CD8-positive, alpha-beta memory T cell (primary cell): Measurements from ENCODE around the gene KDM8. TPM values are rescaled to one million over a fixed set of nuclear protein-coding genes. Genes with fewer than 3 reads are reported as not detected.

Source experiments
- CTCF ChIA-PET: fragments of 350-600 bp; sonication (Branson Sonifier 250); formaldehyde crosslinking; loops from one replicate; lab custom pipeline; 2021; ENCODE audit warnings: antibody characterized with exemption; lab: Charles Lee
- POLR2A ChIA-PET: fragments of 350-600 bp; sonication (Branson Sonifier 250); formaldehyde crosslinking; loops from one replicate; lab custom pipeline; 2021; ENCODE audit warnings: antibody characterized with exemption; lab: Charles Lee
- DNase-seq, 5 donors: peaks; one replicate each; pipeline versions ENCODE4 v3.0.0 to v3.0.0-alpha.2; 2020 to 2022; ENCODE audit warnings: mixed read lengths in 1 of 5
- H3K27ac ChIP-seq: one replicate; pipeline ENCODE4 v1.7.0; 2013; ENCODE audit warnings: low read depth, mild to moderate bottlenecking, low read length, moderate library complexity
- H3K27me3 ChIP-seq: 2 replicates; pipeline ENCODE4 v1.7.0; 2013; ENCODE audit warnings: low read length, mild to moderate bottlenecking; ENCODE audit not compliant: insufficient read depth, poor library complexity, severe bottlenecking
- H3K36me3 ChIP-seq: 2 replicates; pipeline ENCODE4 v1.7.0; 2013; ENCODE audit warnings: mild to moderate bottlenecking, low read length, moderate library complexity; ENCODE audit not compliant: insufficient read depth
- H3K4me1 ChIP-seq: 2 replicates; pipeline ENCODE4 v1.7.0; 2013; ENCODE audit warnings: mild to moderate bottlenecking, low read length, moderate library complexity; ENCODE audit not compliant: insufficient read depth
- H3K4me3 ChIP-seq: 2 replicates; pipeline ENCODE4 v1.7.0; 2013; ENCODE audit warnings: mild to moderate bottlenecking, low read length
- H3K9me3 ChIP-seq: 2 replicates; pipeline ENCODE4 v1.7.0; 2013; ENCODE audit warnings: mild to moderate bottlenecking, low read length
- H3K27ac Mint-ChIP-seq, 8 donors: one replicate each; pipeline ENCODE4 v1.8.0; 2020 to 2021; ENCODE audit warnings: mixed read lengths in 8 of 8, mild to moderate bottlenecking in 6 of 8, inconsistent platforms in 3 of 8, moderate library complexity in 3 of 8
- H3K27me3 Mint-ChIP-seq, 2 donors: one replicate each; pipeline ENCODE4 v1.8.0; 2020 to 2021; ENCODE audit warnings: mixed read lengths in 2 of 2, mild to moderate bottlenecking in 1 of 2, moderate library complexity in 1 of 2
- H3K36me3 Mint-ChIP-seq, 3 donors: one replicate each; pipeline ENCODE4 v1.8.0; 2020 to 2021; ENCODE audit warnings: mixed read lengths in 3 of 3, inconsistent platforms in 1 of 3, mild to moderate bottlenecking in 1 of 3
- H3K4me1 Mint-ChIP-seq, 3 donors: one replicate each; pipeline ENCODE4 v1.8.0; 2020 to 2021; ENCODE audit warnings: mixed read lengths in 3 of 3, inconsistent platforms in 1 of 3, mild to moderate bottlenecking in 1 of 3
- H3K4me3 Mint-ChIP-seq, 7 donors: one replicate each; pipeline ENCODE4 v1.8.0; 2020 to 2021; ENCODE audit warnings: mixed read lengths in 7 of 7, mild to moderate bottlenecking in 6 of 7, moderate library complexity in 4 of 7, inconsistent platforms in 2 of 7
- H3K9me3 Mint-ChIP-seq, 5 donors: one replicate each; pipeline ENCODE4 v1.8.0; 2020 to 2022; ENCODE audit warnings: mixed read lengths in 5 of 5, mild to moderate bottlenecking in 3 of 5, moderate library complexity in 2 of 5, inconsistent platforms in 1 of 5
- polyA plus RNA-seq: library from polyadenylated mRNA; unstranded; fragments of 300-500 nt; fragmentation: Illumina TruSeq; gene quantifications from one replicate; pipeline ENCODE4 v1.2.3, GENCODE V29; 2021
- total RNA-seq, 2 experiments: library from RNA; stranded (reverse); gene quantifications; one replicate each; pipeline ENCODE4 v1.2.3, GENCODE V29; 2021

KDM8 gene
- total and polyA plus RNA-seq, 3 experiments from 2014 or later = 5.6 to 10.8 (median 9.1) TPM

DNA sequence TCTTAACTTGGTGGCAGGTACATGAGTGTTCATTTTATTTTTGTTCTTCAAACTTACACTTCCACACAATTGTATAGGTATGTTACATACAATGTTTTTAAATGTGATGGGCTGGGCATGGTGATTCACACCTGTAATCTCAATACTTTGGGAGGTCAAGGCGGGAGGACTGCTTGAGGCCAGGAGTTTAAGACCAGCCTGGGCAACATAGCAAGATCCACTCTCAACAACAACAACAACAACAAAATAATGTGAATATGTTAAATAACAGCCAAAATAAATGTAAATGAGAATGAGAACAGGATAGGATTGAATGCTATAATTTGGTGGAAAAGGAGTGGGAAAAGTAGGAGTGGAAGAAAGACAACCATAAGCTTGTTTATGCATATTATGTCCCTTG, 62.7 kb downstream of the KDM8 start:
- peak overlapping the region in 3 of 7 donors; percentile 42 to 51 (median 42) for H3K4me3 Mint-ChIP-seq
- H3K36me3 Mint-ChIP-seq = peaks cover 0 to 13% (median 4%) of the 10 kb centered on the region in 3 donors
- no peak for DNase-seq

DNA sequence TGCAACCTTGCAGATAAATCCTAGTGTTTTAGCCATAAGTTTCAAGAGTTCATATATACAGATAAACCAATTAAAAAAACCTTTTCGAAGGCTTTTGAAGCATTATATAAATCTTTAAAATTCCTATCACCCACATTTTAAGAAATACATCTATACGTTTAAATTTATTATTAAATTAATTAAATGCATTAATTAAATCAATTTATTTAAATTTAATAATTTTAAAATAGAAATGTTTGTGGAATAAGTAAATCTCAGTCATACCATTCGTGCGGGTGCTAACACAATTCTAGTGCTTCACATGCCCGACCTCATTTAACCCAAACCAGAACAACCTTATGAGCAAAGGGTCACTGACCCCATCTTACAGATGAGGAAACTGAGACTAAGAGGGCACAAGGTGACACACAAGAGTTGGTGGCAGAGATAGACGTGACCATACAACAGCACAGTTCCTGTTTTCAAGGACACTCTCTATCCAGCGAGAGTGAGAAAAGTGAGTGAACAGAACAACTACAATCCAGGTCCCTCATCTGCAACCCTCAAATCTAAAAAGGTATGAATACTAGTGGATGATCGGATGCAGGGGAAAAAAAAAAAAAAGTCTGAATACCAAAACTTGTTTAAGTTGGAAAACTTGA, 63.8 kb downstream of the KDM8 start:
- peaks cover 0 to 12% (median 6%) of the 10 kb centered on the region in 3 donors for H3K36me3 Mint-ChIP-seq
- POLR2A ChIA-PET = interaction anchor here (3.0 kb wide), 1 partner anchor 31 kb away, joined by 16 read pairs; no protein-coding TSS in a partner anchor
- Histone ChIP-seq H3K27ac (no peak overlapping the region), H3K4me3 (no peak overlapping the region), H3K4me1 (peaks cover 31% of the 10 kb centered on the region), H3K9me3 (no peaks in the 10 kb centered on the region), H3K36me3 (no peaks in the 10 kb centered on the region), H3K27me3 (no peaks in the 10 kb centered on the region)
- peak overlapping the region in 7 of 8 donors; percentile 14 to 99 (median 94) for H3K27ac Mint-ChIP-seq
- H3K9me3 Mint-ChIP-seq = no peaks in the 10 kb centered on the region
- DNase-seq = no peak
- H3K27me3 Mint-ChIP-seq = no peaks in the 10 kb centered on the region
- peaks cover 49 to 63% (median 61%) of the 10 kb centered on the region in 3 donors for H3K4me1 Mint-ChIP-seq
- CTCF ChIA-PET = interaction anchor here (1.0 kb wide), 1 partner anchor 32 kb away, joined by 3 read pairs; no protein-coding TSS in a partner anchor
- peak overlapping the region; percentile 90 to 100 (median 98) for H3K4me3 Mint-ChIP-seq

More for the DNA sequence above, 62.7 kb downstream of the KDM8 start:
- Mint-ChIP-seq H3K27ac (peak overlapping the region in 5 of 8 donors; percentile 19 to 93 (median 79)), H3K27me3 (no peaks in the 10 kb centered on the region), H3K4me1 (peaks cover 52 to 74% (median 68%) of the 10 kb centered on the region in 3 donors), H3K9me3 (no peaks in the 10 kb centered on the region)
- ChIA-PET POLR2A (no interaction called here), CTCF (no interaction called here)
- Histone ChIP-seq H3K36me3 (no peaks in the 10 kb centered on the region), H3K4me3 (no peak overlapping the region), H3K4me1 (peaks cover 22% of the 10 kb centered on the region), H3K27me3 (no peaks in the 10 kb centered on the region), H3K27ac (no peak overlapping the region), H3K9me3 (no peaks in the 10 kb centered on the region)

DNA sequence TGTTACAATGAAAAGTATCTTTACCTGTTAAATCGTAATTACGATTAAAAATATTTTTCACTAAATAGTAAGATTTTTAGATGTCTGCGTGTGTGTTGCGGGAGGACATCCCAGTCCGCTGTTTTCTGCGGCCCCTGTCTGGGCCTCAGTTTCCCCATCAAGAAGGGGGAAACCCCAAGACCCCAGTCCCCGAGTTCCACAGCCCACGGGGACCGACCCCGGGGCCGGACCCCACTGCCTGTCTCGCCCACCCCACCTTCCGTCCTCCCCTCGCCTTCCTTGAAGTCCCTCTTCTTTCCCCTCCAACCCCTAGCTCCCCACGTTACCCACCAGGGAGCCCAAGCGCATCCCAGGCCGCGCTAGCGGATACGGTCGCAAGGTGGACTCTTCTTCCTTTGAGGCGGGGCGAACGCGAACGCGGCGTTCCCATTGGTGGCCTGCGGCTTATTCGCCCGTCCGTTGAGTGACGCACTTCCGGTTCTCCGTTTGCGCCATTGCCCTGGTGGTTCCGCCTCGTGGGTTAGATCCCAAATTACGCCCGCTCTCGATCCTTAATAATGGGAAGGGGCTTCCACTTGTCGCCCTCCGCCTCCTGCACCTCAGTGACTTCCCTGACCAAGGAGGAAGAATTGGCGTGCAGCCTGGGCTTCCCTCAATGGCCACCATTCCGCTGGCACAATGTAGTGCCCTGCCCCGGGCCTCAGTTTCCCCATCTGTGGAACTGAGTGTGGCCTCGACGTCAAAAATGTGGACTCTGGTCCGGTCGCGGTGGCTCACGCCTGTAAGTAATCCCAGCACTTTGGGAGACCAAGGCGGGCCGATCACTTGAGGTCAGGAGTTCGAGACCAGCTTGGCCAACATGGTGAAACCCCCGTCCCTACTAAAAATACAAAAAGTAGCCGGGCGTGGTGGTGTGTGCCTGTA, 65.3 kb downstream of the KDM8 start, which contains the start of gene NSMCE1:
NSMCE1 (minus strand) TSS at position 397 of the 924 bp plus-strand sequence. CDS start 11,202 bp downstream, outside the sequence.
- POLR2A ChIA-PET = interaction anchor here (1.0 to 3.0 kb wide), 2 partner anchors 33 to 66 kb away, joined by 3 to 16 read pairs; no protein-coding TSS in a partner anchor
- H3K4me1 Mint-ChIP-seq = peaks cover 38 to 53% (median 53%) of the 10 kb centered on the region in 3 donors
- peak within 1 kb of the TSS; percentile 97 for H3K4me3 ChIP-seq

DNA sequence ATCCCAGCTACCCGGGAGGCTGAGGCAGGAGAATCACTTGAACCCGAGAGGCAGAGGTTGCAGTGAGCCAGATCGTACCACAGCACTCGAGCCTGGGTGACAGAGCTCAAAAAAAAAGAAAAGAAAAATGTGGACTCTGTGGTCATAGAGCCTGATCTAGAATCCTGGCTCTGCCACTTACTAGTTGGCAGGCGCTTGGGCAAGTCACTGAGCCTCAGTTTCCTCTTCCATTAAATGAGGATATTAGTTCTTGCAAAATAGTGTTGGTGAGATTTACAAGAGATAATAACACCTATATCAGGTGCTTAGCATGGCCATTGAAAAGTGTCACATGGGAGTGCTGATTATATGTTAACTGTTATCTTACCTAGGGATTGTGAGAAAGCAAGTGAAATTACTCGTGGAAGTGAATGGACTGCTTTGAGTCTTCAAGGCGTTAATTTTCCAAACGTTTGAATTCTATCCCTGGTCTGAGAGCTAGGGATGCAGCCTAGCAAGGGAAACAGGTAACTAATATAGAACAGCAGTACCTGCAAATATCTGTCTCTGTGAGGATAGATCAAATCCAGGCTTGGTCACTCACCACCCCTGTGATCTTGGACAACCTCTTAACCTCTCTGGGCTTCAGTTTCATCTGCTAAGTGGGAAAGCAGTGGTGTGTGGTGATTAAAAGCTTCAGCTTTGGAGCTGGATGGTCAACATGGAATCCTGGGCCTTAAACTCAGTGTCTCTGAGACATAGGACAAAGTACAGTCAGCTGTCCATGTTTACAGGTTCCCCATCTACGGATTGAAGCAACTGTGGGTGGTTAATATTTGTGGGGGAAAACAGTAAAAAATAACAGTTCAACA, 66.2 kb downstream of the KDM8 start:
- peak overlapping the region; percentile 97 for H3K4me3 ChIP-seq
- POLR2A ChIA-PET = interaction anchor here (3.0 kb wide), 1 partner anchor 34 kb away, joined by 16 read pairs; no protein-coding TSS in a partner anchor
- peaks cover 39 to 52% (median 52%) of the 10 kb centered on the region in 3 donors for H3K4me1 Mint-ChIP-seq
- peak overlapping the region; percentile 85 for H3K27ac ChIP-seq
- peak overlapping the region; percentile 90 to 100 (median 98) for H3K4me3 Mint-ChIP-seq
- H3K9me3 Mint-ChIP-seq = no peaks in the 10 kb centered on the region
- H3K36me3 ChIP-seq = no peaks in the 10 kb centered on the region
- H3K27me3 ChIP-seq = no peaks in the 10 kb centered on the region
- no peaks in the 10 kb centered on the region for H3K9me3 ChIP-seq
- H3K27me3 Mint-ChIP-seq = no peaks in the 10 kb centered on the region
- peaks cover 0 to 5% (median 4%) of the 10 kb centered on the region in 3 donors for H3K36me3 Mint-ChIP-seq
- peak overlapping the region; percentile 39 to 100 (median 99) for H3K27ac Mint-ChIP-seq
- CTCF ChIA-PET = interaction anchor here (1.0 to 2.7 kb wide), 2 partner anchors 29 to 35 kb away, joined by 7 to 8 read pairs; no protein-coding TSS in a partner anchor
- no peak for DNase-seq
- peaks cover 50% of the 10 kb centered on the region for H3K4me1 ChIP-seq

More for the DNA sequence above, 65.3 kb downstream of the KDM8 start, which contains the start of gene NSMCE1:
- Mint-ChIP-seq H3K4me3 (peak within 1 kb of the TSS; percentile 90 to 100 (median 98)), H3K36me3 (peaks cover 0 to 7% (median 4%) of the 10 kb centered on the region in 3 donors), H3K27ac (peak within 1 kb of the TSS; percentile 94 to 100 (median 99)), H3K9me3 (no peaks in the 10 kb centered on the region), H3K27me3 (no peaks in the 10 kb centered on the region)
- DNase-seq = peak; percentile 88 to 97 (median 94)
- no peaks in the 10 kb centered on the region for H3K36me3 ChIP-seq
- no peaks in the 10 kb centered on the region for H3K9me3 ChIP-seq
- peaks cover 45% of the 10 kb centered on the region for H3K4me1 ChIP-seq
- H3K27me3 ChIP-seq = no peaks in the 10 kb centered on the region
- CTCF ChIA-PET = interaction anchor here (0.8 to 2.7 kb wide), 3 partner anchors 27 to 34 kb away, joined by 3 to 8 read pairs (median 7); no protein-coding TSS in a partner anchor
- H3K27ac ChIP-seq = peak within 1 kb of the TSS; percentile 85

DNA sequence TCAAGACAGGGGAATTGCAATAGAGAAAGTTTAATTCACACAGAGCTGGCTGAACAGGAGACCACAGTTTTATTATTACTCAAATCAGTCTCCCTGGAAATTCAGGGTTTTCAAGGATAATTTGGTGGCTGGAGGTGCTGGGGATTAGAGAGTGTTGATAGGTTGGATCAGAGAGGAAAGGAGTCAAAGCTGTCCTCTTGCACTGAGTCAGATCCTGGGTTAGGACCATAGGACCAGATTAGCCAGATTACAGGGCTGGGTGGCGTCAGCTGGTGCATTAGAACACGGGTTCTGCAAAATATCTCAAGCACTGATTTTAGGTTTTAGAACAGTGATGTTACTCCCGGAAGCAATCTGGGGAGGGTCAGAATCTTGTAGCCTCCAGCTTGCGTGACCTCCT, 67.0 kb downstream of the KDM8 start:
- H3K27ac Mint-ChIP-seq = peak overlapping the region in 3 of 8 donors; percentile 23 to 99 (median 31)
- no peaks in the 10 kb centered on the region for H3K9me3 ChIP-seq
- POLR2A ChIA-PET = no interaction called here
- no peaks in the 10 kb centered on the region for H3K36me3 ChIP-seq
- H3K4me3 Mint-ChIP-seq = peak overlapping the region in 3 of 7 donors; percentile 9 to 96 (median 71)
- no peaks in the 10 kb centered on the region for H3K9me3 Mint-ChIP-seq
- peaks cover 35 to 46% (median 46%) of the 10 kb centered on the region in 3 donors for H3K4me1 Mint-ChIP-seq
- no peak for DNase-seq
- no peaks in the 10 kb centered on the region for H3K27me3 Mint-ChIP-seq
- H3K36me3 Mint-ChIP-seq = peaks cover 0 to 5% (median 2%) of the 10 kb centered on the region in 3 donors
- H3K27ac ChIP-seq = no peak overlapping the region
- H3K4me3 ChIP-seq = no peak overlapping the region
- CTCF ChIA-PET = interaction anchor here (2.7 kb wide), 1 partner anchor 29 kb away, joined by 7 read pairs; no protein-coding TSS in a partner anchor
- peaks cover 50% of the 10 kb centered on the region for H3K4me1 ChIP-seq
- no peaks in the 10 kb centered on the region for H3K27me3 ChIP-seq
